Stimulated activated naive B cell treated with anti-CD40 and anti-IgM and Interleukin-4, amounts not matched to agents 10 μg/mL and 1 μg/mL and 100 μg/mL, for 72 hours (primary cell): ENCODE data around the gene SMIM9.
"Not testable (repeated sequence)": the region's sequence is repeated elsewhere in the genome, so short reads cannot be mapped to it uniquely, and the experiment has no call there.

Experiments
- ATAC-seq, 2 donors: fragments of 150-1000 bp; cut with Tn5 transposase; replicated peaks; 2 replicates each; pipeline ENCODE4 v1.10.0; 2021; ENCODE audit warnings: moderate library complexity in 1 of 2
- DNase-seq: peaks from one replicate; pipeline ENCODE4 v3.0.0; 2021
- H3K27ac Mint-ChIP-seq: one replicate; pipeline ENCODE4 v1.8.0; 2022; ENCODE audit warnings: mild to moderate bottlenecking, mixed read lengths
- H3K27me3 Mint-ChIP-seq, 2 donors: one replicate each; pipeline ENCODE4 v1.8.0; 2022; ENCODE audit warnings: mixed read lengths in 2 of 2
- H3K36me3 Mint-ChIP-seq, 2 donors: one replicate each; pipeline ENCODE4 v1.8.0; 2022; ENCODE audit warnings: mixed read lengths in 2 of 2, mild to moderate bottlenecking in 1 of 2
- H3K4me1 Mint-ChIP-seq, 2 donors: one replicate each; pipeline ENCODE4 v1.8.0; 2022; ENCODE audit warnings: mixed read lengths in 2 of 2, mild to moderate bottlenecking in 1 of 2
- H3K4me3 Mint-ChIP-seq, 2 donors: one replicate each; pipeline ENCODE4 v1.8.0; 2022; ENCODE audit warnings: mild to moderate bottlenecking in 2 of 2, mixed read lengths in 2 of 2, moderate library complexity in 1 of 2
- H3K9me3 Mint-ChIP-seq, 2 donors: one replicate each; pipeline ENCODE4 v1.8.0; 2022; ENCODE audit warnings: mixed read lengths in 2 of 2, mild to moderate bottlenecking in 1 of 2

Gene SMIM9

DNA sequence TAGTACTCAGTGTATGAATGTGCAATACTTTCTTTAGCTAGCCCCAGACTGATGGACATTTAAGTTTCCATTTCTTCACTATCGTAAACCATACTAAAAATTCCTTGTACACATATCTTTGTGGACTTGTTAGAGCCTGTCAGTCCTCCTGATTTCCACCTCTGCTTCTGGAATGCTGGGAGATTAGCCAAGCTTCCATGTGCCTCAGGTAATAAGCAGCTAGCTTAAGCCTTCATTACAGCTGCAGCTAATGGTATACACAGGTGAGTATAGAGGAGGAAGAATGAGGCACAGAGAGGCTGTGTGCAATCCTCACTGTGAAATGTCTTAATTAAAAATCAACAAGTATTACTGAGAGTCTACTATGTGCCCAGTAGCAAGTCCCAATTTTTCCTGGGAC lies 9.8 kb downstream of the SMIM9 start:
- DNase-seq (no peak), ATAC-seq (no peak)
- no peaks in the 10 kb centered on the region for H3K9me3 Mint-ChIP-seq
- H3K27ac Mint-ChIP-seq: no peak overlapping the region
- H3K27me3 Mint-ChIP-seq: no peaks in the 10 kb centered on the region
- no peak overlapping the region for H3K4me3 Mint-ChIP-seq
- no peaks in the 10 kb centered on the region for H3K36me3 Mint-ChIP-seq
- peaks cover 18% of the 10 kb centered on the region in 2 donors for H3K4me1 Mint-ChIP-seq

GRCh38 chrX:154822029-154822428 lies 12.4 kb downstream of the SMIM9 start:
- DNase-seq: no peak
- no peak for ATAC-seq
- Mint-ChIP-seq H3K4me3 (no peak overlapping the region), H3K4me1 (peaks cover 12 to 13% of the 10 kb centered on the region in 2 donors), H3K27ac (no peak overlapping the region), H3K36me3 (no peaks in the 10 kb centered on the region), H3K9me3 (no peaks in the 10 kb centered on the region), H3K27me3 (no peaks in the 10 kb centered on the region)

GRCh38 chrX:154821523-154821922 lies 12.9 kb downstream of the SMIM9 start:
- H3K4me1 Mint-ChIP-seq: peaks cover 12 to 13% of the 10 kb centered on the region in 2 donors
- no peaks in the 10 kb centered on the region for H3K36me3 Mint-ChIP-seq
- H3K9me3 Mint-ChIP-seq: no peaks in the 10 kb centered on the region
- no peak for DNase-seq
- no peak for ATAC-seq
- no peak overlapping the region for H3K27ac Mint-ChIP-seq
- no peak overlapping the region for H3K4me3 Mint-ChIP-seq
- no peaks in the 10 kb centered on the region for H3K27me3 Mint-ChIP-seq

GRCh38 chrX:154819771-154820341 lies 14.6 kb downstream of the SMIM9 start:
- Mint-ChIP-seq H3K9me3 (no peaks in the 10 kb centered on the region), H3K4me1 (peaks cover 12 to 13% of the 10 kb centered on the region in 2 donors), H3K36me3 (no peaks in the 10 kb centered on the region), H3K27ac (peak overlapping the region; percentile 17), H3K4me3 (no peak overlapping the region), H3K27me3 (no peaks in the 10 kb centered on the region)
- DNase-seq (no peak), ATAC-seq (peak; percentile 84 to 89)

DNA sequence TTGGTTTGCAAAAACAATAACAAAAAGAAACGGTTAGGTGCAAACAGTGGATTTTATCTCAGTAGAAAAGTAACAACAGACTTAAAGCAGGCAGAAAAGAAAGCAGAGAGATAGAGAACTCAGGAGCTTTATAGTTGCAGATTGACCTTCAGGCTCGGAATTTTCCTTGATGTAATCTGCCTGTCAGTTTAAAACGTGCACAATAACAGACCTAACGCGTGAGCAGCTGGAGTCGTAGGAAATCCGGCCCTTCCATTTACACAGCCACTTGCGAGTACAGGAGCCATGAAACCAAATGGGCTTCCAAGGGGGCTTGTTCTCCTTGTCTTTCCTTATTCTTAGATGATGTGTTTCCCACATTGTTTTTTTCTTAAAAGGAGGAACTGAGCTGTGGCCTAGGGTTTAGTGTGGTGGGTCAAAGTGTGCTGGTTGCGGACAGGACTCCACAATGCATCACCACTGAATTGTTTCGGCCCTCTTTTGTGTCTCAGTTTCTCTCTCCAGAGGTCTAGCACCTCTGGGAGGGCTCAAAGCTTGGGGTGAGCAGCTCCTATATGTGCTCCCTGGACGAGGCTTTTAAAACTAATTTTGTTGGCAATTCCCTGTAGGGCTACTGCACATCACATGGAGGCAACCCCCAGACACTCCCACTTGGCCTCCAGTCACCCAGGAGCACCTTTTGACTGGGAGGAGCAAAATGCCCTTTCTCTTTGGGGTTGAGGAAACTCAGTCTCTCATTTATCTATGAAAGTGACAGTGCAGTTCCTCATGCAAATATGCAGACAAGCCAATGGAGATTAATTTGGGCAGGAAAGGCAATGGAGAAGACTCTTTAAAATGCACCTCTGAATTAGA lies 15.3 kb downstream of the SMIM9 start:
- Mint-ChIP-seq H3K4me3 (no peak overlapping the region), H3K9me3 (no peaks in the 10 kb centered on the region), H3K36me3 (no peaks in the 10 kb centered on the region), H3K27ac (peak overlapping the region; percentile 17), H3K27me3 (no peaks in the 10 kb centered on the region), H3K4me1 (peaks cover 12 to 13% of the 10 kb centered on the region in 2 donors)
- ATAC-seq (peak; percentile 67 to 71), DNase-seq (no peak)

GRCh38 chrX:154817048-154817618 lies 17.3 kb downstream of the SMIM9 start:
- peaks cover 10 to 13% of the 10 kb centered on the region in 2 donors for H3K4me1 Mint-ChIP-seq
- not testable (repeated sequence) for H3K36me3 Mint-ChIP-seq, H3K27me3 Mint-ChIP-seq, DNase-seq, H3K27ac Mint-ChIP-seq, H3K9me3 Mint-ChIP-seq, H3K4me3 Mint-ChIP-seq, ATAC-seq

GRCh38 chrX:154816326-154816898 lies 18.1 kb downstream of the SMIM9 start:
- peaks cover 10 to 13% of the 10 kb centered on the region in 2 donors for H3K4me1 Mint-ChIP-seq
- not testable (repeated sequence) for H3K4me3 Mint-ChIP-seq, H3K27me3 Mint-ChIP-seq, ATAC-seq, H3K9me3 Mint-ChIP-seq, H3K27ac Mint-ChIP-seq, DNase-seq, H3K36me3 Mint-ChIP-seq

DNA sequence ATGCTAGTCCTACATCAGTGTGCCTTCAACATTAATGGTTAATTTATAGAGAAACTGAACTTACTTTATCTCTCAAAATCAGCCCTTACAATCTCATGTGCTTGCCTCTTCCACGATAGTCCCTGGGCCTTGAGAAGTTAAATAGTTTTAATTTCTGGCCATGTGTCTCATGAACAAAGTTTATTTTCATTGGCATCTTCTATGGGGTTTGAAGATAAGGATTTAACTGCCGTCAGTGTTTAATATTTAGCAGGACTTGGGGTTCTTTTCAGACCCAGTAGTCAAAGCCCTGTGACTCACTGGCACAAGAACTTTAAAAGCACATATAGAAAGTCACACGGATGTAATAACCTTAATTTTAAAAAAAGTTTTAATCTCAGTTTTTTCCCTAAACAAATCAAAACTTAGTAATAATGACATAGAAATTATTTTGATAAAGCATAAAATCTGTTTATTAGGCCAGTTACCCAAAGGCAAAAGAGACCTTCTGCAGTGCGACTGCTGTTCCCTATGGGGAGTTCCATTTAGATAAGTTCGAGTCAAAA lies 19.1 kb downstream of the SMIM9 start:
- Mint-ChIP-seq H3K9me3 (no peaks in the 10 kb centered on the region), H3K27me3 (no peaks in the 10 kb centered on the region), H3K27ac (no peak overlapping the region), H3K4me3 (no peak overlapping the region), H3K36me3 (no peaks in the 10 kb centered on the region), H3K4me1 (peaks cover 10 to 13% of the 10 kb centered on the region in 2 donors)
- ATAC-seq (no peak), DNase-seq (no peak)

GRCh38 chrX:154813801-154814200 lies 20.7 kb downstream of the SMIM9 start:
- ATAC-seq: no peak
- H3K9me3 Mint-ChIP-seq: no peaks in the 10 kb centered on the region
- peaks cover 0 to 3% of the 10 kb centered on the region in 2 donors for H3K4me1 Mint-ChIP-seq
- no peaks in the 10 kb centered on the region for H3K27me3 Mint-ChIP-seq
- DNase-seq: no peak
- H3K36me3 Mint-ChIP-seq: no peaks in the 10 kb centered on the region
- no peak overlapping the region for H3K27ac Mint-ChIP-seq
- H3K4me3 Mint-ChIP-seq: no peak overlapping the region

DNA sequence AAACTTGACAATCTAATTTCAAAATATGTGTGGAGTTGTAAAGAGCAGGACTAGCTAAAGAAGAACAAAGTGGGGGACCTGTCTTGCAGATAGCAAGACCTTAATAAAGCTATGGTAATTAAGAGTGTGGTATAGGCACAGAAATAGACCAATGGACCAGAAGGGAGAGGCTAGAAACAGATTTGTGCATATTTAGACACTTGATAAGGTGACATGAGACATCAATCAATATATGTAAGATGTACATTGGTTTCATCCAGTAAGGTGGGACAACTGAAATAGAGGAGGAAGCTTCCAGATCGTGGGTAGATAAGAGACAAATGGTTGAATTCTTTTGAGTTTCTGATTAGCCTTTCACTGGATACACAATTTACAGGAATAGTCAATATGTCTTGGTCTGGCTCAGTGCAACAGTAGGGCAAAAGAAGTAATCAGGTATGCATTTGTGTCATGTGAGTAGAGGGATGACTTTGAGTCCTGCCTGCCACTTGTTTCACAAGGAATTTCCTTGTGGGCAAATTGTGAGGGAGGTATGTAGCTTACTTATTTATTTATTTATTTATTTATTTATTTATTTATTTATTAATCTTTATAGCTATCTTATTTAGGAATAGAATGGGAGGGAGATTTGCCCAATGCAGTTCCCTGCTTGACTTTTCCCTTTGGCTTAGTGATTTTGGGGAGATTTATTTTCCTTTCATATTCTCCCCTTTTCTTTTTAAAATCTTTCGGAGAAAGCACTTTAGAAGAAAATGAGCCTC lies 21.9 kb downstream of the SMIM9 start:
- ATAC-seq: no peak
- H3K9me3 Mint-ChIP-seq: peaks cover 0 to 4% of the 10 kb centered on the region in 2 donors
- no peak for DNase-seq
- H3K27ac Mint-ChIP-seq: no peak overlapping the region
- H3K4me3 Mint-ChIP-seq: no peak overlapping the region
- no peaks in the 10 kb centered on the region for H3K27me3 Mint-ChIP-seq
- no peaks in the 10 kb centered on the region for H3K4me1 Mint-ChIP-seq
- no peaks in the 10 kb centered on the region for H3K36me3 Mint-ChIP-seq

DNA sequence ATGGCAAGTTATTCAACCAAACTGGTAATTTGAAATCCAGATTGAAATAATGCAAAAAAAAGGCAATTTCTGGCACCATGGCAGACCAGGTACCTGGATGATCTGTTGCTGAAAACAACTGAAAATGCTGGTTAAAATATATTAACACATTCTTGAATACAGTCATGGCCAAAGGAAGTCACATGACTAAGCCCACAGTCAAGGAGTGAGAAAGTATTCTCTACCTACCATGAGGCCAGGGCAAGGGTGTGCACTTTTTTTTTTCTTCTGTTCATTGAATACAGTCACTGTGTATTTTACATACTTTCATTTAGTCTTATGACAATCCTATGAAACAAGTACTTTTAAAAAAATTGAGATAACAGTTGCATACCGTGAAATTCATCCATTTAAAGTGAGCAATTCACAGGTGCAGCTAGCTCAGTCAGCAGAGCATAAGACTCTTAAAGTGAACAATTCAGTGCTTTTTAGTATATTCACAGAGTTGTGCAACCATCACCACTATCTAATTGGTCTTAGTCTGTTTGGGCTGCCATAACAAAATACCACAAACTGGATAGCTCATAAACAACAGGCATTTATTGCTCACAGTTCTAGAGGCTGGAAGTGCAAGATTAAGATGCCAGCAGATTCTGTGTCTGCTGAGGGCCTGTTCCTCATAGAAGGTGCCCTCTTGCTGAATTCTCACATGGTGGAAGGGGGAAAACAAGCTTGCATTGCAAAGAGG lies 24.4 kb downstream of the SMIM9 start:
- no peak overlapping the region for H3K27ac Mint-ChIP-seq
- H3K4me3 Mint-ChIP-seq: no peak overlapping the region
- ATAC-seq (no peak), DNase-seq (no peak)
- peaks cover 0 to 4% of the 10 kb centered on the region in 2 donors for H3K9me3 Mint-ChIP-seq
- H3K4me1 Mint-ChIP-seq: peaks cover 0 to 6% of the 10 kb centered on the region in 2 donors
- H3K36me3 Mint-ChIP-seq: no peaks in the 10 kb centered on the region
- no peaks in the 10 kb centered on the region for H3K27me3 Mint-ChIP-seq

- no peak for DNase-seq
These were observed 27.5 kb downstream of the SMIM9 start for GRCh38 chrX:154806837-154807501.

DNA sequence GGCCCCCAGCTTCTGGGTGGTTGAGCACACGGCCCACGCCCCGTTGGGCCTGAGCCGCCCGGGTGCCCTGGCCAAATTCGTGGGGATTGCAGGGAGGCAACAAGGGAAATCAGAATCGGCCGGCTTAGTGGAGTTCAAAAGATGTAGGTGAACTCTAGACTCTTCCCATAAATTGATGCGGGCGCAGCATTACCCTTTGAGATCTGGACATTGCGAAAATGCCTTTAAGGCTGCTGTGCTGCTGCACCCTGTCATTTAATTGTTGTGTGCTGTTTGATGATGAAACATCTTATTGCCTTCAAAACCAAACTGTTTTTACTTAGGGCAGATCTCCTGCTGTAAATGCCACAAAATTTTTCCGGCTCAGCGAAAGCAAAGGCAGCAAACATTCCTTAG lies 28.8 kb downstream of the SMIM9 start:
- H3K4me1 Mint-ChIP-seq: peaks cover 6 to 15% of the 10 kb centered on the region in 2 donors
- no peaks in the 10 kb centered on the region for H3K27me3 Mint-ChIP-seq
- no peak overlapping the region for H3K27ac Mint-ChIP-seq
- no peak for DNase-seq
- H3K4me3 Mint-ChIP-seq: peak overlapping the region; percentile 79 to 91
- H3K9me3 Mint-ChIP-seq: peaks cover 0 to 4% of the 10 kb centered on the region in 2 donors
- ATAC-seq: no peak
- H3K36me3 Mint-ChIP-seq: no peaks in the 10 kb centered on the region

More at GRCh38 chrX:154806837-154807501, 27.5 kb downstream of the SMIM9 start:
- Mint-ChIP-seq H3K27ac (no peak overlapping the region), H3K36me3 (no peaks in the 10 kb centered on the region), H3K9me3 (peaks cover 0 to 4% of the 10 kb centered on the region in 2 donors), H3K4me1 (peaks cover 3 to 11% of the 10 kb centered on the region in 2 donors), H3K27me3 (no peaks in the 10 kb centered on the region), H3K4me3 (no peak overlapping the region)
- ATAC-seq: no peak
